Hematopoietic multipotent progenitor cell treated with erythropoietin and hydrocortisone succinate and interleukin-3 and kit ligand, for 4 days (in vitro differentiated cells): ENCODE results near the gene HS3ST5.

Experiments
- DNase-seq: peaks from one replicate; pipeline ENCODE4 v3.0.0-alpha.2; 2015

HS3ST5 gene

GRCh38 chr6:114342826-114343781 lies at the start of gene HS3ST5:
Gene HS3ST5, minus strand, starts transcription at chr6:114343023. Its CDS starts 280,178 bp downstream, at chr6:114062845.
- DNase-seq = peak; percentile 37

- DNase-seq = no peak
These were observed 47.4 kb upstream of the HS3ST5 start for GRCh38 chr6:114390176-114390575.

- DNase-seq = no peak
These were observed 46.3 kb upstream of the HS3ST5 start for GRCh38 chr6:114389111-114389510.

GRCh38 chr6:114382406-114382805 lies 39.6 kb upstream of the HS3ST5 start:
- no peak for DNase-seq

GRCh38 chr6:114377881-114378280 lies 35.1 kb upstream of the HS3ST5 start:
- DNase-seq = no peak

GRCh38 chr6:114376611-114377175 lies 33.9 kb upstream of the HS3ST5 start:
- DNase-seq = no peak

GRCh38 chr6:114375541-114376192 lies 32.8 kb upstream of the HS3ST5 start:
- DNase-seq = no peak

- no peak for DNase-seq
These were observed 24.6 kb upstream of the HS3ST5 start for GRCh38 chr6:114367315-114367961.

- DNase-seq = no peak
These were observed 24.1 kb upstream of the HS3ST5 start for GRCh38 chr6:114366899-114367298.

GRCh38 chr6:114364301-114364700 lies 21.5 kb upstream of the HS3ST5 start:
- DNase-seq = no peak

- DNase-seq = no peak
These were observed 20.1 kb upstream of the HS3ST5 start for GRCh38 chr6:114362957-114363356.

- no peak for DNase-seq
These were observed 19.6 kb upstream of the HS3ST5 start for GRCh38 chr6:114362396-114362795.

GRCh38 chr6:114361036-114361435 lies 18.2 kb upstream of the HS3ST5 start:
- no peak for DNase-seq

GRCh38 chr6:114355300-114355699 lies 12.5 kb upstream of the HS3ST5 start:
- no peak for DNase-seq

GRCh38 chr6:114354482-114354881 lies 11.7 kb upstream of the HS3ST5 start:
- no peak for DNase-seq

GRCh38 chr6:114346451-114346850 lies 3.6 kb upstream of the HS3ST5 start:
- no peak for DNase-seq

GRCh38 chr6:114344971-114345275 lies 2.1 kb upstream of the HS3ST5 start:
- no peak for DNase-seq

- no peak for DNase-seq
These were observed 1.6 kb upstream of the HS3ST5 start for GRCh38 chr6:114344246-114344970.

- DNase-seq = no peak
These were observed 940 bp upstream of the HS3ST5 start for GRCh38 chr6:114343782-114344144.

GRCh38 chr6:114342086-114342825 lies 567 bp downstream of the HS3ST5 start:
- DNase-seq = peak; percentile 6

GRCh38 chr6:114339706-114340105 lies 3.1 kb downstream of the HS3ST5 start:
- no peak for DNase-seq

GRCh38 chr6:114334237-114334636 lies 8.6 kb downstream of the HS3ST5 start:
- no peak for DNase-seq
